ENCODE measurements around the gene COL5A1.

COL5A1 gene

GRCh38 chr9:134737842-134738580 lies 96.4 kb downstream of the COL5A1 start:
- Mint-ChIP-seq H3K9me3 (no peaks in the 10 kb centered on the region), H3K4me3 (no peak overlapping the region), H3K27me3 (peaks cover 14% of the 10 kb centered on the region), H3K27ac (ENCODE audit: low read depth) (no peak overlapping the region), H3K36me3 (ENCODE audit: insufficient read depth) (no peaks in the 10 kb centered on the region), H3K4me1 (no peaks in the 10 kb centered on the region)
- no peak for ATAC-seq (replicated peaks; ENCODE audit: extremely low read depth, poor library complexity, severe bottlenecking)
- DNase-seq (ENCODE audit: low spot score in 2 of 2) = no peak

- no peak overlapping the region for H3K4me3 Mint-ChIP-seq
- H3K4me1 Mint-ChIP-seq = no peaks in the 10 kb centered on the region
- ATAC-seq (replicated peaks; ENCODE audit: extremely low read depth, poor library complexity, severe bottlenecking) (no peak), DNase-seq (ENCODE audit: low spot score in 2 of 2) (no peak)
- H3K36me3 Mint-ChIP-seq (ENCODE audit: insufficient read depth) = no peaks in the 10 kb centered on the region
- peaks cover 14% of the 10 kb centered on the region for H3K27me3 Mint-ChIP-seq
- no peak overlapping the region for H3K27ac Mint-ChIP-seq (ENCODE audit: low read depth)
- H3K9me3 Mint-ChIP-seq = no peaks in the 10 kb centered on the region
Observed at GRCh38 chr9:134738869-134739659, 97.5 kb downstream of the COL5A1 start.

DNA sequence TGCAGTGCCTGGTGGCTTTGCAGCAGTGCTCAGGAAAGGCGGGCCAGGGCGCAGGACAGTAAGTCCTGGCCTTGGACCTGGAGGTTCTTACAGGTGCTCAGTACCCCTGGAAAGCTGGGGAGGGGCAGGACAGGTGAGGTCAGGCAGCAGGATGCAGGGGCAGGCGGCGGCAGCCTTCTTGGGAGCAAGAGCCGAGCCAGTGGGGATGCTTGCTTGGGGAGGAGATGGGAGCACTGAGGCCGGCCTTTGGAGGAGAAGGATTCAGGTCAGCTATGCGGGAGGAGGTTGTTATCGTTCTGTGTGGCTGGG lies 98.0 kb downstream of the COL5A1 start:
- Mint-ChIP-seq H3K4me3 (no peak overlapping the region), H3K27ac (ENCODE audit: low read depth) (no peak overlapping the region), H3K36me3 (ENCODE audit: insufficient read depth) (no peaks in the 10 kb centered on the region), H3K4me1 (no peaks in the 10 kb centered on the region), H3K27me3 (peaks cover 14% of the 10 kb centered on the region), H3K9me3 (no peaks in the 10 kb centered on the region)
- ATAC-seq (replicated peaks; ENCODE audit: extremely low read depth, poor library complexity, severe bottlenecking) (no peak), DNase-seq (ENCODE audit: low spot score in 2 of 2) (no peak)

GRCh38 chr9:134740071-134740470 lies 98.5 kb downstream of the COL5A1 start:
- Mint-ChIP-seq H3K9me3 (no peaks in the 10 kb centered on the region), H3K27me3 (peaks cover 14% of the 10 kb centered on the region), H3K4me3 (no peak overlapping the region), H3K36me3 (ENCODE audit: insufficient read depth) (no peaks in the 10 kb centered on the region), H3K27ac (ENCODE audit: low read depth) (no peak overlapping the region), H3K4me1 (no peaks in the 10 kb centered on the region)
- DNase-seq (ENCODE audit: low spot score in 2 of 2) (no peak), ATAC-seq (replicated peaks; ENCODE audit: extremely low read depth, poor library complexity, severe bottlenecking) (no peak)

- ATAC-seq (replicated peaks; ENCODE audit: extremely low read depth, poor library complexity, severe bottlenecking) = no peak
- no peak overlapping the region for H3K4me3 Mint-ChIP-seq
- H3K9me3 Mint-ChIP-seq = no peaks in the 10 kb centered on the region
- peaks cover 14% of the 10 kb centered on the region for H3K27me3 Mint-ChIP-seq
- no peak overlapping the region for H3K27ac Mint-ChIP-seq (ENCODE audit: low read depth)
- no peaks in the 10 kb centered on the region for H3K36me3 Mint-ChIP-seq (ENCODE audit: insufficient read depth)
- H3K4me1 Mint-ChIP-seq = no peaks in the 10 kb centered on the region
- DNase-seq (ENCODE audit: low spot score in 2 of 2) = no peak
Observed at GRCh38 chr9:134741846-134742245, 100.2 kb downstream of the COL5A1 start.

DNA sequence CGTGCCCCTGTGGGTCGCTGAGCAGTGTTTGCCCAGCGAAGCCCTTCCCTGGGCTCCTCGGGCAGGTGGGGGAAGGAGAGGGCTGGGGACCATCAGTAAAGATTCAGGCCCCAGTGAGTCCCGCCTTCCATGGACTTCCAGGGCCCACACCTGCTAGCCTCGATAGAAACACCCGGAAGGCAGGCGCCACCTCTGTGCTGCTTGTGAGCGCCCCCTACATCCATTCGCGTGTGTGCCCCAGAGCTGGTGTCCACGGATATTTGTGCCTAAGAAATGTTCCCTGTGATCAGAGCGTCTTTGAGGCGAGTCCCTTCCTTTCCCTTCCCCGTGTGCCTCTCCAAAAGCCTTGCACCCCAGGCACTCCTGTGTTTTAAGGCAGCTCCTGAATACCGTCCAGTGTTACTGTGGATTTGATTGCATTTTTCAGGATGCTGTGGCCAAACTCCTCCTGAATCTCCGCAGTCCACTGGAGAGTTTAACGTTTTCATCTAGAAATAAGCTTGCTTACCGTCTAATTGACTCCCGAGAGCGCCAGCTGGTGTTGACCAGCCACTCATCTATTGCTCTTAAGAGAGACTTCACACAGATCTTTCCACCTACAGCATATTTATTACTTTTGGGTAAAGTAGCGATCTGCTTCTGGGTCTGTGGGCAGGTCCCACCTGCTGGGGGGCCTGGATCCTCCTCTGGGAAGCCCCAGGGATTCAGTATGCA lies 101.4 kb downstream of the COL5A1 start:
- DNase-seq (ENCODE audit: low spot score in 2 of 2) (no peak), ATAC-seq (replicated peaks; ENCODE audit: extremely low read depth, poor library complexity, severe bottlenecking) (no peak)
- Mint-ChIP-seq H3K27me3 (peaks cover 14% of the 10 kb centered on the region), H3K9me3 (no peaks in the 10 kb centered on the region), H3K4me3 (no peak overlapping the region), H3K27ac (ENCODE audit: low read depth) (no peak overlapping the region), H3K4me1 (no peaks in the 10 kb centered on the region), H3K36me3 (ENCODE audit: insufficient read depth) (no peaks in the 10 kb centered on the region)

DNA sequence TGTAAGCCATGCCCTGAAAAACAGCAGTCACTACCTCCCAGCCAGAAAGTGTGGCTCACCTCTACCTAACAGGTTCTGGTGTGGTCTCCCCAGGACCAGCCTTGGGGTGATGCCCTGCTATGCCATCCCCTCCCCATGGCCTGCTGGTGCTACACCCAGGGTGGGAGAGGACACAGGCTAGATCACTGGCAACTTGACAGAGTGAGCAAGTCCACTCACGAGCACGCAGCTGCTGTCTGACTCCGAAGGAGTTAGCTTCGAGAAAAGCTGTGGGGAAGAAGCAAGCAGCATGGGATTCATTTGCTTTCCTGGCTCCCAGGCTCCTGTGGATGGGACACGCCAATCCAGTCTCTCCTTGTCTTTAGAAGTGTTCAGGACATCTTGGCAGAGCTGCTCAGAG lies 102.2 kb downstream of the COL5A1 start:
- H3K27ac Mint-ChIP-seq (ENCODE audit: low read depth) = no peak overlapping the region

GRCh38 chr9:134744385-134745295 lies 103.0 kb downstream of the COL5A1 start:
- H3K27ac Mint-ChIP-seq (ENCODE audit: low read depth) = no peak overlapping the region
- no peak for ATAC-seq (replicated peaks; ENCODE audit: extremely low read depth, poor library complexity, severe bottlenecking)
- no peak for DNase-seq (ENCODE audit: low spot score in 2 of 2)

More for the DNA sequence above, 102.2 kb downstream of the COL5A1 start:
- Mint-ChIP-seq H3K27me3 (peaks cover 9% of the 10 kb centered on the region), H3K9me3 (no peaks in the 10 kb centered on the region), H3K4me3 (no peak overlapping the region), H3K36me3 (ENCODE audit: insufficient read depth) (no peaks in the 10 kb centered on the region), H3K4me1 (no peaks in the 10 kb centered on the region)
- no peak for DNase-seq (ENCODE audit: low spot score in 2 of 2)
- ATAC-seq (replicated peaks; ENCODE audit: extremely low read depth, poor library complexity, severe bottlenecking) = no peak

GRCh38 chr9:134747951-134748489 lies 106.4 kb downstream of the COL5A1 start:
- Mint-ChIP-seq H3K4me1 (no peaks in the 10 kb centered on the region), H3K36me3 (ENCODE audit: insufficient read depth) (no peaks in the 10 kb centered on the region), H3K9me3 (no peaks in the 10 kb centered on the region), H3K27ac (ENCODE audit: low read depth) (no peak overlapping the region), H3K4me3 (no peak overlapping the region), H3K27me3 (no peaks in the 10 kb centered on the region)
- DNase-seq (ENCODE audit: low spot score in 2 of 2) (no peak), ATAC-seq (replicated peaks; ENCODE audit: extremely low read depth, poor library complexity, severe bottlenecking) (no peak)

More at GRCh38 chr9:134744385-134745295, 103.0 kb downstream of the COL5A1 start:
- H3K36me3 Mint-ChIP-seq (ENCODE audit: insufficient read depth) = no peaks in the 10 kb centered on the region
- no peaks in the 10 kb centered on the region for H3K9me3 Mint-ChIP-seq
- H3K4me3 Mint-ChIP-seq = no peak overlapping the region
- no peaks in the 10 kb centered on the region for H3K4me1 Mint-ChIP-seq
- H3K27me3 Mint-ChIP-seq = peaks cover 1% of the 10 kb centered on the region

DNA sequence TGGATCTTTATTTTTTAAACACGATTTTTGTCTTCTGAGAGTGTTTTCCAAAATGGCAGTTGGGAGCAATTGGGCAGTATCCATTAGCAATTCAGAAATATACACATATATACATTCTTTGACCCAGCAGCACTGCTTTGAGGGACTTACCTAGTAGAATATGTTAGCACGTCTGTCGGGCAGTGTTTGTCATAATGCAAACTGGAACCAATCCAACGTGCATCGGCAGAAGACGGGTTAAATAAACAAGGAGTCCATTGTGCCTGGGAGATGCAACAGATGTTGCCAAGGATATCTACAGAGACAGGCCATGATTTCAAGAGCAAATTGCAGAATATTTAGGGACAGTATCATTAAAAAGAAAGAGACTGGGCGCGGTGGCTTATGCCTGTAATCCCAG lies 107.0 kb downstream of the COL5A1 start:
- no peak overlapping the region for H3K4me3 Mint-ChIP-seq
- no peak for ATAC-seq (replicated peaks; ENCODE audit: extremely low read depth, poor library complexity, severe bottlenecking)
- H3K36me3 Mint-ChIP-seq (ENCODE audit: insufficient read depth) = no peaks in the 10 kb centered on the region
- H3K27me3 Mint-ChIP-seq = no peaks in the 10 kb centered on the region
- no peaks in the 10 kb centered on the region for H3K4me1 Mint-ChIP-seq
- no peak overlapping the region for H3K27ac Mint-ChIP-seq (ENCODE audit: low read depth)
- no peaks in the 10 kb centered on the region for H3K9me3 Mint-ChIP-seq
- DNase-seq (ENCODE audit: low spot score in 2 of 2) = no peak

DNA sequence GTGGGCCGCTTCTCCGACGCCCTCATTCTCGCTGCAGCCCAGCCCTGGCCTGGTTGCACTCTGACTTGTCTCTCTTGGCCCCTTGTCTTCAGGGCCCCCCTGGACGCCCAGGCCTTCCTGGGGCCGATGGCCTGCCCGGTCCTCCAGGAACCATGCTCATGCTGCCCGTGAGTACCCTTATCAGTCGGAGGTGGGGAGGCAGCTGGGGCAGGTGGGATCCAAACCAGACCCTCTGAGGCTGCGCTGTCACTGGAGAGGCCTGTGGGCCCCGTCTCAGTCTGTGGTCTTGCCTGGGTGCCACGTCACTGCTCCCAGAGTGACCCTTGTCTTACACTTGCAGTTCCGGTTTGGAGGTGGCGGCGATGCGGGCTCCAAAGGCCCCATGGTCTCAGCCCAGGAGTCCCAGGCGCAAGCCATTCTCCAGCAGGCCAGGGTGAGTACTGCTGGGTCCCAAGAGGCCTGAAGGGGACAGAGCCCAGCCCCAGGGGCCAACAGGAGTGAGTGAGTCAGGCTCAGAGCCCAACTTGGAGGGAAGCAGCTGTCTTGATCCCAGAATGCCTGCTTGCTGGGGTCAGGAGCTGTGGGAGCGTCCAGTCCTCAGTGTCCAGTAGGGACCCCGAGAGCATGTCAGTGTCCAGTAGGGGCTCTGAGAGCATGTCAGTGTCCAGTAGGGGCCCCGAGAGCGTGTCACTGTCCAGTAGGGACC lies 109.0 kb downstream of the COL5A1 start:
- ATAC-seq (replicated peaks; ENCODE audit: extremely low read depth, poor library complexity, severe bottlenecking) (no peak), DNase-seq (ENCODE audit: low spot score in 2 of 2) (no peak)
- no peak overlapping the region for H3K4me3 Mint-ChIP-seq

More for the DNA sequence above, 109.0 kb downstream of the COL5A1 start:
- no peak overlapping the region for H3K27ac Mint-ChIP-seq (ENCODE audit: low read depth)
- H3K9me3 Mint-ChIP-seq = no peaks in the 10 kb centered on the region
- H3K4me1 Mint-ChIP-seq = no peaks in the 10 kb centered on the region
- H3K27me3 Mint-ChIP-seq = peaks cover 8% of the 10 kb centered on the region
- no peaks in the 10 kb centered on the region for H3K36me3 Mint-ChIP-seq (ENCODE audit: insufficient read depth)

Measured in central memory CD8-positive, alpha-beta T cell (primary cell).